ENCODE measurements around the gene P2RX2.
"Not testable (repeated sequence)": the region's sequence is repeated elsewhere in the genome, so short reads cannot be mapped to it uniquely, and the experiment has no call there.

P2RX2 gene

GRCh38 chr12:132584429-132584828, 34.1 kb upstream of the P2RX2 start:
- no peak for DNase-seq

DNA sequence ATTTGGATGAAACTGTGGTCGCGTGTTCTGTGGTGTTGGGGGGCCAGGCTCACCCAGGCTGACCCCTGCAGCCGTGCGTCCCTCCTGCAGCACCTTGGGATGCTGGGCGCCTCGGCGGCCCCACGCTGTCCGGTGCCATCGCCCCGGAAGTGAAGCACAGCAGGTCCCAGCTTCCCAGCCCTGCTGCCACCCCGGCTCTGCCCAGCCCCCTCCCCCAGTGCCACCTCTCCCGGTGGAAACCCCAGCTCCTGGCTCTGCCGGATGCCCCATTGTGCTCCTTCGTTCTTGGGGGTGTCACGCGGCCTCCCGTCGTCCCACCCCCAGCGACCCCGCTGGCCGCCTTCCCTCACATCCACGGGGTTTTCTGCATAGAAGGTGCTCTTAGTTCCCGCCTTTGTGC, 33.4 kb upstream of the P2RX2 start:
- DNase-seq = no peak

GRCh38 chr12:132586929-132587328, 31.6 kb upstream of the P2RX2 start:
- no peak for DNase-seq

DNA sequence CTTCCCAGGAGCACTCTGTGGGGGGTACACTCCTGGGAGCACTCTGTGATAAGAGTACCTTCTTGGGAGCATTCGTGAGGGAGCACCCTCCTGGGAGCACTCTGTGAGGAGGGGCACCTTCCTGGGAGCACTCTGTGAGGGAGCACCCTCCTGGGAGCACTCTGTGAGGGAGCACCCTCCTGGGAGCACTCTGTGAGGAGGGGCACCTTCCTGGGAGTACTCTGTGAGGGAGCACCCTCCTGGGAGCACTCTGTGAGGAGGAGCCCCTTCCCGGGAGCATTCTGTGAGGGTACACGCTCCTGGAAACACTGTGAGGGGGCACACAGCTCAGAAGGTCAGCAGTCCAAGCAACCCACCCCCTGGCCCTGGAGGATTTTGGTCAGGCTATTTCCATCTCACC, 30.8 kb upstream of the P2RX2 start:
- DNase-seq = no peak

DNA sequence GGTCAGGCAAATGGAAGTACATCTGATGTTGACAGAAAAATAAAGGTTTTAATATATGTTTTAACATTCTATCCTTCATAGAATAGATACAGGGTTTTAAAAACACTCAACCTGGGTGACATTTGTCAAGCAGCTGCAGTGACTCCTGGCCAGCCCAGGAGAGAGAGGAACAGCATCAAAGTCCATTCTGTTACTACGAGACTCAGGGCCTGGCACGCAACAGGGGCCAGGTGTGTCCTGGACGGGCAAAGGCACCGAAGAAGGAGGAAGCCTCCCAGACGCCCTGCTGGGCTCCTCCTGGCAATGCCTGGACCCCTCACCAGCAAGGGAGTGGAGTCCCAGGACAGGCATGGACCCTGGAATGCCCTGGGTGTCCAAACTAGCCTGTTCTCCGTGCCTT, 30.3 kb upstream of the P2RX2 start:
- DNase-seq = no peak

- DNase-seq = no peak
Observed at GRCh38 chr12:132588821-132589669, 29.5 kb upstream of the P2RX2 start.

GRCh38 chr12:132591107-132591935, 27.3 kb upstream of the P2RX2 start:
- DNase-seq = no peak

DNA sequence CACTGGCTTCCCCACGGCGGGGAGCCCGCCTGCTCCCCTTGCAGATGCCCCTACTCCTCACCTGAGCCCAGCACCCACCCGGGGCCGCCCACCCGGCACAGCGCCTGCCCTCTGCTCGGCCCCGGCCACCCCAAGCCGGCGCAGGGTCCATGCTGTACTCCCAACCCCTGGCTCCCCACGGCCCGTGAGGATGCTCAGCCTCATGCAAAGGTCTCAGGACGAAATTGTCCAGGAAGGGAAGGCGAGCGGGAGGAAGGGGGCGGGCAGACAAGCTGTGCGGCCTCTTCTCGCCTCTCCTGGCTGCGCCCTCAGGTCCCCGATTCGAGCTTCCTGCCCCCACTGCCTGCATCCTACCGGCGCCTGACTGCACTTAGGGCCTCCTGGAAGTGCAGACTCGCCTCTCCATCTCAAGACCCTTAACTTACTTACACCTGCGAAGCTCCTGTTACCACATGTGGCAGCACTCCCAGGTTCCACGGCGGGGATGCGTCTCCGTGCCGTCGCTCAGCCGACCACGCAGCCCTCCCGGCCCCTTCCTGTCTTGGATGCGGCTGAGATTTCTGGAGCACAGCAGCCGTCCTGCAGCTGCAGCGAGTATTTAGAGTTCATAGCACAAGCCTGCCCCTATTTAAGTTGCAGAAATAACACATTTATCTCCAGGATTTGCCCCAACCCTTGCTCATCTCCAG, 26.1 kb upstream of the P2RX2 start:
- DNase-seq = no peak

DNA sequence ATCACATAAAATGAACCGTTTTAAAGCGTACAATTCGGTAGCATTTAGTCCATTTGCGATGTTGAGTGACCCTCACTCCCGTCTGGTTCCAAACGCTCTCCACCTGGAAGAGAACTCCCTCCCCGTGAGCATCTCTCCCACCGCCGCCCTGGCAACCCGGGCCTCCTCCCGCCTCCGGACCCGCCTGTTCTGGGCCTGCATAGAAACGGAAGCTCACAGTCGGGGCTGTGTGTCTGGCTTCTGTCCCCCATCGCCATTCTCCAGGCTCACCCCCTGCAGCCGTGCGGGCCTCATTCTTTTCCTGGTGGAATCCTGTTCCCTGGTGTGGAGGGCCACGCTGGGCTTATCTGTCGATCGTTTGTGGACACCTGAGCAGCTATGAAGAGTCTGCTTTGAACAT, 25.5 kb upstream of the P2RX2 start:
- DNase-seq = no peak

- no peak for DNase-seq
Observed at GRCh38 chr12:132593521-132593920, 25.1 kb upstream of the P2RX2 start.

GRCh38 chr12:132593938-132594358, 24.6 kb upstream of the P2RX2 start:
- DNase-seq = no peak

- DNase-seq = no peak
Observed at GRCh38 chr12:132595183-132595582, 23.4 kb upstream of the P2RX2 start.

DNA sequence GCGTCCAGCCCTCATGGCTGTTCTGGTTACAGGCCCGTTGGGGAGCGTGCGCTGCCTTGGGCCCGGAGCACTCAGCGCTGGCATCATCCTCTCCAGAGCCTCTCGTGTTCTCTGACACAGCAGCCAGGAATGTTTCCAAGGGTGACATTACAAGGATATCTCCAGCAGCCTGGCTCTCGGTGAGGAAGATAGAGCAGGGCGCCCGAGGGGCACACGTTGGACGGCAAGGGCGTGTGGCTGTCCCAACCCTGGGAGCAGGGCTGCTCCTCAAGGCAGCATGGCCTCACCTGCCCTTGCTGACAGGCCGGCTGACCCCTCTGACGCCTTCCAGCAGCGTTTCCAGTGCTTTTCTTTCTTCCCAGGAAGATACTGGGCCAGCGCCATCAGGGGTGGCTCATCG, 22.6 kb upstream of the P2RX2 start:
- DNase-seq = no peak

DNA sequence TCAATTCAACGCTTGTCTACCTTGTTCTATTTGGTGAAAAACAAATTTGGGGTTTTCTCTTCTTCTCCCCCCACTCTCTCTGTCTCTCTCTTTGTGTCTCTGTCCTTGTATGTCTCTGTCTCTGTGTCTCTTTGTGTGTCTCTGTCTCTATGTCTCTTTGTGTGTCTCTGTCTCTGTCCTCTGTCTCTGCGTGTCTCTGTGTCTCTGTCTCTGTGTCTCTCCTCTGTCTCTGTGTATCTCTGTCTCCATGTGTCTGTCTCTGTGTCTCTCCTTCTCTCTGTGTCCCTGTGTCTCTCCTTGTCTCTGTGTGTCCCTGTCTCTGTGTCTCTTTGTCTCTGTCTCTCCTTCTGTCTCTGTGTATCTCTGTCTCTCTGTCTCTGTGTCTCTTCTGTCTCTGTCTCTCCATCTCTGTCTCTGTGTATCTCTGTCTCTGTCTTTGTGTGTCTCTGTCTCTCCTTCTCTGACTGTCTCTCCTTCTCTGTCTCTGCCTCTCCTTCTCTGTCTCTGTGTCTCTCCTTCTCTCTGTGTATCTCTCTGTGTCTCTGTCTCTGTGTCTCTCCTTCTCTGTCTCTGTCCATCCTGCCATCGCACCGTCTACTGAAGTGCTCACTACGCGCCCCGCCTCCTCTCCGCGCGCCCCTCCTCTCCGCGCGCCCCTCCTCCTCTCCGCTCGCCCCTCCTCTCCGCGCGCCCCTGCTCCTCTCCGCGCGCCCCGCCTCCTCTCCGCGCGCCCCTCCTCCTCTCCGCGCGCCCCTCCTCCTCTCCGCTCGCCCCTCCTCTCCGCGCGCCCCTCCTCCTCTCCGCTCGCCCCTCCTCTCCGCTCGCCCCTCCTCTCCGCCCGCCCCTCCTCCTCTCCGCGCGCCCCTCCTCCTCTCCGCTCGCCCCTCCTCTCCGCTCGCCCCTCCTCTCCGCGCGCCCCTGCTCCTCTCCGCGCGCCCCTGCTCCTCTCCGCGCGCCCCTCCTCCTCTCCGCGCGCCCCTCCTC, 21.0 kb upstream of the P2RX2 start:
- DNase-seq = peak; percentile 35

DNA sequence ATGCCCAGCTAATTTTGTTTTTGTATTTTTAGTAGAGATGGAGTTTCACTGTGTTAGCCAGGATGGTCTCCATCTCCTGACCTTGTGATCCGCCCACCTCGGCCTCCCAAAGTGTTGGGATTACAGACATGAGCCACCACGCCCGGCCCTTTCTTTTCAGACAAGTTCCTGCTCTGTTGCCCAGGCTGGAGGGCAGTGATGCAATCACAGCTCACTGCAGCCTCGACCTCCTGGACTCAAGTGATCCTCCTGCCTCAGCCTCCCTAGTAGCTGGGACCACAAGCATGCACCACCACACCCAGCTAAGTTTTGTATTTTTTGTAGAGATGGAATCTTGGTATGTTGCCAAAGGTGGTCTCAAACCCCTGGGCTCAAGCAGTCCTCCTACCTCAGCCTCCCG, 19.1 kb upstream of the P2RX2 start:
- DNase-seq = not testable (repeated sequence)

- DNase-seq = peak; percentile 22
Observed at GRCh38 chr12:132600048-132601032, 18.2 kb upstream of the P2RX2 start.

DNA sequence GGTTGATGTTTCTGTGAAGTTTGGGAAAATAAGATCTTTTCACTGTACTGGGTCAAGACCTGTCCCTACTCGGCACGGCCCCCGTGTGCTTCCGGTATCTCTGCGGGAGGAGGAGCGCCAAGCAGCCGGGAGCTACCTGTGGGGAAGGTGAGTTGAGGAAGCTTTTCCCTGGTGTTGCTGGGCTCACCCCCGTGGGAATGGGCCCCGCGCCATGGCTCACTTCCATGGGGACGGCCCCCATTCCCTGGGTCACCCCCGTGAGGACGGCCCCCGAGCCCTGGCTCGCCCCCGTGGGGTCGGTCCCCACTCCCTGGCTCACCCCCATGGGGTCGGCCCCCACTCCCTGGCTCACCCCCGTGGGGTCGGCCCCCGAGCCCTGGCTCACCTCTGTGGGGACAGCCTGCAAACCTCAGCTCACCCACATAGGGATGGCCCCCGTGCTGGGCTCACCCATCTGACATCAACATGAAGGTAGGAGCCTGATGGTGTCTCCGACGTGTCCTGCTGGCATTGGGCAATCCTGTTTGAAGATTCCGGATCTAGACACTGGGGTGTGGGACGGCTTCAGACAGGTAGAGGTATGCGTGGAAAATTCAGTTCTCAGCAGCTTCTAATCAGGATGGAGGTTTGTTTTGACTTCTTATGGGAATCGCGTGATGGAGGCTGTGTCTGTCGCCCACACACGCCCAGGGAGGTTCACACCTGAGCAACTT, 17.2 kb upstream of the P2RX2 start:
- DNase-seq = no peak

GRCh38 chr12:132602572-132603239, 15.9 kb upstream of the P2RX2 start:
- no peak for DNase-seq
